ENCODE measurements around the gene CADPS2. TPM values are rescaled to one million over a fixed set of nuclear protein-coding genes. Genes with fewer than 3 reads are reported as not detected.
"Not testable (repeated sequence)": the region's sequence is repeated elsewhere in the genome, so short reads cannot be mapped to it uniquely, and the experiment has no call there.

The CADPS2 gene
- total RNA-seq, 1 experiment from 2014 or later: 7.4 TPM

DNA sequence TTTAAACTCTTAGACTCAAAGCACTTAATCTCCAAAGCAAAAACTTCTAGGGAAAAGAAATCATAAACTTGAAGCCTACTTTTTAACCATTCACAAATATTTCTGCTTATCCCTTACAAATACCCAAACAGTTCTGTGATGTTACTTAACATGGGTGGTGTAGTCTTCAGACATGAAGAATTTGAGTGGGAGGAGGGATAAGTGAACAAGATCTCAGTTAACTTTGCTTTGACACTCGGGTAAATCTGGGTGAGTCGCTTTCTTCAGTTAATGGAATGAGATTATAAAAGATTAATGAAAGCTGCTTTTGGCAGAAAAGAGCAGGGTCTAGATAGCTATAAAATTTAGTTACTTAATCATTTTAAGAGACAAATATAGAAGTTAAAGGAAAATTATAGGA lies 234.8 kb downstream of the CADPS2 start:
- ChIA-PET POLR2A (no interaction called here), CTCF (interaction anchor here (0.6 kb wide), 1 partner anchor 213 kb away, joined by 3 read pairs; no protein-coding TSS in a partner anchor)
- H3K9me3 Mint-ChIP-seq (ENCODE audit: unreplicated experiment): no peaks in the 10 kb centered on the region
- no TSS peak for BruUV-seq (replicated peaks)
- H3K4me3 Mint-ChIP-seq (ENCODE audit: unreplicated experiment): no peak overlapping the region
- H3K36me3 Mint-ChIP-seq (ENCODE audit: insufficient read depth, unreplicated experiment): no peaks in the 10 kb centered on the region
- H3K27me3 Mint-ChIP-seq (ENCODE audit: insufficient read depth, unreplicated experiment): no peaks in the 10 kb centered on the region
- no peak for DNase-seq (ENCODE audit: unreplicated experiment)
- H3K27ac Mint-ChIP-seq (ENCODE audit: low read depth, unreplicated experiment): no peak overlapping the region
- no peaks in the 10 kb centered on the region for H3K4me1 Mint-ChIP-seq (ENCODE audit: insufficient read depth, unreplicated experiment)
- TF ChIP-seq, protein P1, sequence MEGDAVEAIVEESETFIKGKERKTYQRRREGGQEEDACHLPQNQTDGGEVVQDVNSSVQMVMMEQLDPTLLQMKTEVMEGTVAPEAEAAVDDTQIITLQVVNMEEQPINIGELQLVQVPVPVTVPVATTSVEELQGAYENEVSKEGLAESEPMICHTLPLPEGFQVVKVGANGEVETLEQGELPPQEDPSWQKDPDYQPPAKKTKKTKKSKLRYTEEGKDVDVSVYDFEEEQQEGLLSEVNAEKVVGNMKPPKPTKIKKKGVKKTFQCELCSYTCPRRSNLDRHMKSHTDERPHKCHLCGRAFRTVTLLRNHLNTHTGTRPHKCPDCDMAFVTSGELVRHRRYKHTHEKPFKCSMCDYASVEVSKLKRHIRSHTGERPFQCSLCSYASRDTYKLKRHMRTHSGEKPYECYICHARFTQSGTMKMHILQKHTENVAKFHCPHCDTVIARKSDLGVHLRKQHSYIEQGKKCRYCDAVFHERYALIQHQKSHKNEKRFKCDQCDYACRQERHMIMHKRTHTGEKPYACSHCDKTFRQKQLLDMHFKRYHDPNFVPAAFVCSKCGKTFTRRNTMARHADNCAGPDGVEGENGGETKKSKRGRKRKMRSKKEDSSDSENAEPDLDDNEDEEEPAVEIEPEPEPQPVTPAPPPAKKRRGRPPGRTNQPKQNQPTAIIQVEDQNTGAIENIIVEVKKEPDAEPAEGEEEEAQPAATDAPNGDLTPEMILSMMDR (IDR thresholded peaks at IDR 0.05; ENCODE audit: unreplicated experiment): no peak
- intact Hi-C loops (cut with micrococcal nuclease): no loop called here

DNA sequence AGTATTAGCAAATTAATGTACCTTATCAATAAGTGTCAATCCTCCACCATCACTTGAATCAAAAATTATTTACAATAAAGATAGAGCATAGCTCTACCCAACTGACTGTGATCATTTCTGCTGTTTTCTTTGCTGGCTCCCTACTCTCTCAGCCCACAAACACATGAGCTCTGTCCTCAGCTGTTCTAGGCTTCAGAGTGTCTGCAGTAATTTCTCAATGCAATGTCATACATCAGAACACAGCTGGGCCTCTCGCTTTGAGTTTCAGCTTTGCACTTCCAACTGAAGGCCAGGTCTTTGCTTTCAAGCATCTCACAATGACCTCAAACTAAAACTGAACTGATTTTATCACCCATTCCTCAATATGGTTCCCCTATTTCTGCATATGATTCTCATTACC lies 243.0 kb downstream of the CADPS2 start:
- BruUV-seq (replicated peaks): no TSS peak
- H3K27ac Mint-ChIP-seq (ENCODE audit: low read depth, unreplicated experiment): no peak overlapping the region
- CTCF ChIA-PET: no interaction called here
- POLR2A ChIA-PET: no interaction called here
- H3K36me3 Mint-ChIP-seq (ENCODE audit: insufficient read depth, unreplicated experiment): no peaks in the 10 kb centered on the region
- H3K9me3 Mint-ChIP-seq (ENCODE audit: unreplicated experiment): no peaks in the 10 kb centered on the region
- intact Hi-C loops (cut with micrococcal nuclease): no loop called here
- TF ChIP-seq, protein P1 (IDR thresholded peaks at IDR 0.05; ENCODE audit: unreplicated experiment): no peak
- DNase-seq (ENCODE audit: unreplicated experiment): no peak
- H3K4me3 Mint-ChIP-seq (ENCODE audit: unreplicated experiment): no peak overlapping the region
- H3K27me3 Mint-ChIP-seq (ENCODE audit: insufficient read depth, unreplicated experiment): no peaks in the 10 kb centered on the region
- H3K4me1 Mint-ChIP-seq (ENCODE audit: insufficient read depth, unreplicated experiment): no peaks in the 10 kb centered on the region

DNA sequence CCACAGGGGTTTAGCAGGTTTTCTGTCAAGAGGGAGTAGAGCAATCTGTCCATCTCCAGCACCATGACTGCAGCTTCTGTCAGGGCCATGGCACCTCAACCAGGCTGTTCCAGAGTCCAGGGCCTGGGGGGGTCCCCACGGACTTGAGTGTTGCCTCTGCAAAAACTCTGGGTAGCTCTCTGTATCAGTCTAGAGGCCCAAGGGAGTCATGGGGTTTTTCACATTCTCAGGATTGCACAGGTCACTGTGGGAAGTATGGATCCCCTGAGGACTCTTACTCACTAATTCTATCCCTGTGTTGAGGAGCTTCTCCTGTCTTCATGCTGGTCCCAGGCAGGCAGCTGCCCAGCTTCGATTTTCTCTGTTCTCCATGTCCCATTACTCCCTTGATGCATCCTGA lies 247.8 kb downstream of the CADPS2 start:
- TF ChIP-seq, protein P1 (IDR thresholded peaks at IDR 0.05; ENCODE audit: unreplicated experiment): no peak
- CTCF ChIA-PET: interaction anchor here (0.5 to 1.6 kb wide), 5 partner anchors 8 to 1089 kb away, joined by 3 to 4 read pairs (median 3); no protein-coding TSS in a partner anchor
- DNase-seq (ENCODE audit: unreplicated experiment): no peak
- Mint-ChIP-seq H3K36me3 (ENCODE audit: insufficient read depth, unreplicated experiment) (no peaks in the 10 kb centered on the region), H3K4me3 (ENCODE audit: unreplicated experiment) (no peak overlapping the region), H3K27me3 (ENCODE audit: insufficient read depth, unreplicated experiment) (no peaks in the 10 kb centered on the region), H3K4me1 (ENCODE audit: insufficient read depth, unreplicated experiment) (no peaks in the 10 kb centered on the region), H3K9me3 (ENCODE audit: unreplicated experiment) (peaks cover 8% of the 10 kb centered on the region), H3K27ac (ENCODE audit: low read depth, unreplicated experiment) (no peak overlapping the region)
- no TSS peak for BruUV-seq (replicated peaks)
- intact Hi-C loops (cut with micrococcal nuclease): no loop called here
- POLR2A ChIA-PET: no interaction called here

DNA sequence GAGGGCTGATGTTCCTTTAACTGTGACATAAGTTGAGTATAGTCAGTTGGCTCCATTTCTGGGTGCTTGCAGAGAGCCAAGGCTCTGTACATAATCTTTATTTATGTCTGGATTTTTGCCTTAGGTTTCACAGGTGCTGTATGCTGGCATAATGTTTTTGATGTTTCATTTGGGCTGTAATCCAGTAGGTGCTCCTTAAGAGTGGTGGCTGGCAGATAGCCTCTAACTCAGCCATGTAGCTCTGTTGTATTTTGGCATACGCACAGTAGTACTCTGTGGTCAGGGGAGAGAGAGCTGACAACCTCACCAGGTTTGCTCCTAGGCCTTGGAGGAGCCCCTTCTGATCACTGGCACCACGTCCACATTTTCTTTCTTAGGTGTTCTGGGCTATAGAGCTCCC lies 248.5 kb downstream of the CADPS2 start:
- H3K27me3 Mint-ChIP-seq (ENCODE audit: insufficient read depth, unreplicated experiment): no peaks in the 10 kb centered on the region
- BruUV-seq (replicated peaks): no TSS peak
- H3K27ac Mint-ChIP-seq (ENCODE audit: low read depth, unreplicated experiment): no peak overlapping the region
- H3K36me3 Mint-ChIP-seq (ENCODE audit: insufficient read depth, unreplicated experiment): no peaks in the 10 kb centered on the region
- ChIA-PET CTCF (interaction anchor here (0.6 to 1.6 kb wide), 3 partner anchors 9 to 29 kb away, joined by 3 to 4 read pairs (median 3); no protein-coding TSS in a partner anchor), POLR2A (no interaction called here)
- TF ChIP-seq, protein P1 (IDR thresholded peaks at IDR 0.05; ENCODE audit: unreplicated experiment): no peak
- H3K4me1 Mint-ChIP-seq (ENCODE audit: insufficient read depth, unreplicated experiment): no peaks in the 10 kb centered on the region
- intact Hi-C loops (cut with micrococcal nuclease): no loop called here
- H3K9me3 Mint-ChIP-seq (ENCODE audit: unreplicated experiment): peaks cover 8% of the 10 kb centered on the region
- H3K4me3 Mint-ChIP-seq (ENCODE audit: unreplicated experiment): no peak overlapping the region
- DNase-seq (ENCODE audit: unreplicated experiment): no peak

DNA sequence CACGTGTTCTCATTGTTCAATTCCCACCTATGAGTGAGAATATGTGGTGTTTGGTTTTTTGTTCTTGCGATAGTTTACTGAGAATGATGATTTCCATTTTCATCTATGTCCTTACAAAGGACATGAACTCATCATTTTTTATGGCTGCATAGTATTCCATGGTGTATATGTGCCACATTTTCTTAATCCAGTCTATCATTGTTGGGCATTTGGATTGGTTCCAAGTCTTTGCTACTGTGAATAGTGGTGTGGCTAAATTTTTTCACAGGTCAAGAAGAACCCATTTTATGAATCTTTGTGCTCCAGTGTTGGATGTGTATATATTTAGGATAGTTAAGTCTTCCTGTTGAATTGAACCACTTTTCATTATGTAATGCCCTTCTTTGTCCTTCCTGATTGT lies 250.8 kb downstream of the CADPS2 start:
- POLR2A ChIA-PET; intact Hi-C loops (cut with micrococcal nuclease); BruUV-seq (replicated peaks): not testable (repeated sequence)

More for the DNA sequence above, 250.8 kb downstream of the CADPS2 start:
- H3K9me3 Mint-ChIP-seq (ENCODE audit: unreplicated experiment); DNase-seq (ENCODE audit: unreplicated experiment); H3K27ac Mint-ChIP-seq (ENCODE audit: low read depth, unreplicated experiment); H3K27me3 Mint-ChIP-seq (ENCODE audit: insufficient read depth, unreplicated experiment); CTCF ChIA-PET; H3K36me3 Mint-ChIP-seq (ENCODE audit: insufficient read depth, unreplicated experiment); H3K4me1 Mint-ChIP-seq (ENCODE audit: insufficient read depth, unreplicated experiment); H3K4me3 Mint-ChIP-seq (ENCODE audit: unreplicated experiment): not testable (repeated sequence)

All from MCF 10A (cell line).